Psoas muscle (tissue), 8 donors: ENCODE data around the gene SLC35C1. TPM values are rescaled to one million over a fixed set of nuclear protein-coding genes. Genes with fewer than 3 reads are reported as not detected.
A peak's percentile ranks its signal among the peaks of the same experiment; 100 is the strongest.

Experiments used
- ATAC-seq, 4 donors: fragments of 200-7000 bp; cut with Tn5 transposase; one replicate each; pipeline ENCODE4 v1.9.1; 2020; ENCODE audit warnings: moderate library complexity in 3 of 4, mild to moderate bottlenecking in 2 of 4
- DNase-seq, 2 donors: peaks; one replicate each; pipeline ENCODE4 v3.0.0-alpha.2; 2020
- H3K27ac ChIP-seq: fragments of 200-600 bp; one replicate; pipeline ENCODE4 v1.8.0; 2022
- H3K27me3 ChIP-seq, 3 donors: fragments of 200-600 bp in 1 of 3; one replicate each; pipeline versions ENCODE4 v1.6.1 to v1.8.0; 2013 to 2022; ENCODE audit warnings: low read length in 2 of 3, mild to moderate bottlenecking in 2 of 3, moderate library complexity in 1 of 3; ENCODE audit not compliant: insufficient read depth in 3 of 3
- H3K36me3 ChIP-seq, 2 donors: fragments of 200-600 bp in 1 of 2; one replicate each; pipeline versions ENCODE4 v1.6.1 to v1.8.0; 2013 to 2022; ENCODE audit warnings: low read depth in 1 of 2, mild to moderate bottlenecking in 1 of 2, moderate library complexity in 1 of 2; ENCODE audit not compliant: insufficient read depth in 1 of 2
- H3K4me1 ChIP-seq: fragments of 200-600 bp; one replicate; pipeline ENCODE4 v1.8.0; 2022
- H3K4me3 ChIP-seq: fragments of 200-600 bp; one replicate; pipeline ENCODE4 v1.8.0; 2022; ENCODE audit warnings: mild to moderate bottlenecking
- H3K9me3 ChIP-seq: fragments of 200-600 bp; one replicate; pipeline ENCODE4 v1.8.0; 2022
- WGBS, 3 donors: extraction: QIAGEN DNeasy Blood & Tissue Kit; methylation state at CpG; one replicate each; pipeline versions ENCODE4 v1.1.6 to v1.1.7; 2013; 5-methylcytosine and 5-hydroxymethylcytosine counted together
- intact Hi-C, 2 donors: fragments of 100-400 bp; cut with DNase I; formaldehyde crosslinking; loops; one replicate each; pipeline versions ENCODE4 v1.11.0 to v1.14.2; 2022
- polyA plus RNA-seq, 3 donors: library from polyadenylated mRNA; stranded (reverse); fragments of 200-250 nt; gene quantifications; one replicate each; pipeline ENCODE4 v1.2.3, GENCODE V29; 2013
- total RNA-seq, 4 donors: library from RNA; stranded (reverse); fragmentation: NEBNext Ultra II Directional in 2 of 4; extraction: Animal tissue kit (Norgen Biotek cat#: 25700) in 2 of 4; gene quantifications; one replicate each; pipeline versions ENCODE4 v1.2.1 to v1.2.4, GENCODE V29; 2021 to 2023
- TF ChIP-seq, protein P1 (sequence below): fragments of 200-600 bp; IDR thresholded peaks from one replicate; pipeline ENCODE4 v1.8.0; 2022; ENCODE audit warnings: antibody characterized with exemption
- donor health status: healthy with polysubstance abuse.
- donor health status: DM: no; HTN: no; CAD: no; lungs with moderate emphysema.
- donor health status: Bipolar disorder and iron deficiency.
- donor health status: healthy.
- donor health status: DM: yes; HTN: yes; CAD: no.
- donor health status: DM: no; HTN: no; CAD: no.
- donor health status: DM: no; HTN: no; CAD: no.
- donor health status: DM: yes; HTN: yes; CAD: no.

SLC35C1 gene
- total and polyA plus RNA-seq, 7 donors: 5.3 to 11.8 (median 7.4) TPM

DNA sequence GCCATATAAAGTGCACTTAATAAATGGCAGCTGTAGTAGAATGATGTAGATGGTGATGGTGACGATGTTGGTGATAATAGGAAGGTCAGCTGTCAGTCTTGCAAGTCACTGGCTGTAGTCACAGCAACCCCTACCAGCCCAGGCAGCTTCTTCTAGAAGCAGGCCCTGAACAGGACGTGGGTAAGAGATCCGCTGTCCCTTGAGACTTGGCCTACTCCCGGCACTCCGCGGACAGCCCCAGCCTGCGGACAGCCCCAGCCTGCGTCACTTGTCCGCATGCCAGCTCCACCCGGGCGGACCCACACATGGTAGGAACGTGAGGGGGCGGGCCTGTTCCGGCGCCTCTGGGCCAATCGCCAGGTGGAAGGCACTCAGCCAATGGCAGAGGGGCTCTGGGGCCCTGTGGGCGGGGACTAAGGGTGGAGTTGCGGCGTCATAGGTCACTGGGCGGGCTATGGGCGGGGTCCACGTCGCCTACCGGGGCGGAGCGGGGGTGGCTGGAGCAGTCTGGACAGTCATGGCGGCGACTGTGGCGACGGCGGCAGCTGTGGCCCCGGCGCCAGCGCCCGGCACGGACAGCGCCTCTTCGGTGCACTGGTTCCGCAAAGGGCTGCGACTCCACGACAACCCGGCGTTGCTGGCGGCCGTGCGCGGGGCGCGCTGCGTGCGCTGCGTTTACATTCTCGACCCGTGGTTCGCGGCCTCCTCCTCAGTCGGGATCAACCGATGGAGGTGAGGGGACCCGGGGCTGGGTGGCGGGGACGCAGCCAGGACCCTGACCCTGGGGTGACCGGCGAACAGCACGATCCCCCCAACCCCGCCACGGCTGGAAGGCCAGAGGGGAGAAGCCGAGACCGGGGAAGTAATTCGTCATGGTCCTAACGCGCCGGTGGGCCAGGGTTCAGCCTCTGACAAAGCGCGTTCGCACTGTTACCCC is 42.3 kb downstream of the SLC35C1 start, which contains the start of gene CRY2:
TSS of gene CRY2 (plus strand) at position 502 of the 937 bp plus-strand sequence. CDS start at position 518, 16 bp downstream.
- 0 to 1% (median 1%) methylated on average over 58 to 75 of the region's 75 CpGs for WGBS, 3 donors
- Histone ChIP-seq H3K27ac (peak within 1 kb of the TSS; percentile 96), H3K9me3 (no peaks in the 10 kb centered on the region), H3K4me1 (peaks cover 47% of the 10 kb centered on the region), H3K4me3 (peak within 1 kb of the TSS; percentile 97), H3K36me3 (no peaks in the 10 kb centered on the region), H3K27me3 (no peaks in the 10 kb centered on the region)
- TF ChIP-seq, protein P1, sequence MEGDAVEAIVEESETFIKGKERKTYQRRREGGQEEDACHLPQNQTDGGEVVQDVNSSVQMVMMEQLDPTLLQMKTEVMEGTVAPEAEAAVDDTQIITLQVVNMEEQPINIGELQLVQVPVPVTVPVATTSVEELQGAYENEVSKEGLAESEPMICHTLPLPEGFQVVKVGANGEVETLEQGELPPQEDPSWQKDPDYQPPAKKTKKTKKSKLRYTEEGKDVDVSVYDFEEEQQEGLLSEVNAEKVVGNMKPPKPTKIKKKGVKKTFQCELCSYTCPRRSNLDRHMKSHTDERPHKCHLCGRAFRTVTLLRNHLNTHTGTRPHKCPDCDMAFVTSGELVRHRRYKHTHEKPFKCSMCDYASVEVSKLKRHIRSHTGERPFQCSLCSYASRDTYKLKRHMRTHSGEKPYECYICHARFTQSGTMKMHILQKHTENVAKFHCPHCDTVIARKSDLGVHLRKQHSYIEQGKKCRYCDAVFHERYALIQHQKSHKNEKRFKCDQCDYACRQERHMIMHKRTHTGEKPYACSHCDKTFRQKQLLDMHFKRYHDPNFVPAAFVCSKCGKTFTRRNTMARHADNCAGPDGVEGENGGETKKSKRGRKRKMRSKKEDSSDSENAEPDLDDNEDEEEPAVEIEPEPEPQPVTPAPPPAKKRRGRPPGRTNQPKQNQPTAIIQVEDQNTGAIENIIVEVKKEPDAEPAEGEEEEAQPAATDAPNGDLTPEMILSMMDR: no peak
- peak; percentile 93 to 96 (median 95) for ATAC-seq
- intact Hi-C loops: no loop called here
- DNase-seq: peak; percentile 99 to 100

DNA sequence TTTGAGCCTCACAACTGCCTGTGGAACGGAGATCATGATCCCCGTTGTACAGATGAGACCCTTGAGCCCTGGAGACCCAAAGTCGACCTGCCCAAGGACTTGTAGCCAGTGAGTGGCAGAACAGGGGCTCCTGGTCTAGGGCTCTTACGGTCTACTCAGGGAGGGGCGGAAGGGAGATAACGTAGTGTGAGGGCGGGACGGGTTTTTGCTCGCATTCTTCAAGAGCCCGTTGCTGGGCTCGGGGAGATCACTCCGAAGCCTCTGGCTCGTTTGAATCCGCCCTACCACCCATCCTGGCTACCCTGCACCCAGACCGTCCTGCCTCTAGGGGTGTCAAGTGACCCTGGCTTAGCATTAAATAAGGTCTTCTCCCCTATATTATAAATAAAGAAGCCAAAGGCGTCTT is 43.0 kb downstream of the SLC35C1 start:
- intact Hi-C loops: no loop called here
- peaks cover 54% of the 10 kb centered on the region for H3K4me1 ChIP-seq

DNA sequence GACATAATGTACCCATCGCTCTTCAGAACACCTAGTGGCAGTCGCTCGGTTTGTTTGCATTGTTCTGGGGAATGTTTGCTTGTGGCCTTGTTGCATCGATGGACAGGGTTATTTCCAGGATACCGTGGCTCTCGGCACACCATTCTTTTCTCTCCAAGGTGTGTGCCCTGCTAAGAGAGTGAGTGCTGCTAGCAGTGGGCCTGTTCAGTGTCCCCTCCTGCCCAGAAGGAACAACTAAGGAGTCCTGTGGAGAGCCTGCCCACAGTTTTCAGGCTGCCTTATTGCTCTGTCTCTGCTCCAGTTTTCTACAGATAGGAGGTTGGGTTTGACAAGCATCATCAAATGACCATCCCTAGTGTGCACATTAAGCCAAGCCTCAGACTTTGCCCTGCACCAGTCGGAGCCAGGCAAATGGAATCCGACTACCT is 43.7 kb downstream of the SLC35C1 start:
- no peaks in the 10 kb centered on the region for H3K36me3 ChIP-seq
- peak overlapping the region; percentile 96 for H3K27ac ChIP-seq
- TF ChIP-seq, protein P1: no peak
- peak overlapping the region; percentile 97 for H3K4me3 ChIP-seq
- intact Hi-C loops: no loop called here
- no peak for DNase-seq
- no peaks in the 10 kb centered on the region for H3K9me3 ChIP-seq
- H3K4me1 ChIP-seq: peaks cover 62% of the 10 kb centered on the region
- no peak for ATAC-seq
- 28 to 38% (median 29%) methylated on average over 8 of the region's 8 CpGs for WGBS, 3 donors
- H3K27me3 ChIP-seq: no peaks in the 10 kb centered on the region

More for the DNA sequence above, 43.0 kb downstream of the SLC35C1 start:
- H3K27me3 ChIP-seq: no peaks in the 10 kb centered on the region
- H3K36me3 ChIP-seq: no peaks in the 10 kb centered on the region
- DNase-seq (peak; percentile 47 to 66), ATAC-seq (peak; percentile 18 to 45 (median 21))
- WGBS, 3 donors: 1% methylated on average over 13 to 16 of the region's 16 CpGs
- peak overlapping the region; percentile 96 for H3K27ac ChIP-seq
- no peaks in the 10 kb centered on the region for H3K9me3 ChIP-seq
- TF ChIP-seq, protein P1: peak; percentile 19
- peak overlapping the region; percentile 97 for H3K4me3 ChIP-seq

- no peak for DNase-seq
- TF ChIP-seq, protein P1: no peak
- WGBS, 3 donors: 29 to 56% (median 50%) methylated on average over 2 of the region's 2 CpGs
- no peaks in the 10 kb centered on the region for H3K36me3 ChIP-seq
- ATAC-seq: no peak
- peak overlapping the region; percentile 96 for H3K27ac ChIP-seq
- peak overlapping the region; percentile 17 for H3K4me3 ChIP-seq
- no peaks in the 10 kb centered on the region for H3K27me3 ChIP-seq
- peaks cover 79% of the 10 kb centered on the region for H3K4me1 ChIP-seq
- no peaks in the 10 kb centered on the region for H3K9me3 ChIP-seq
- intact Hi-C loops: no loop called here
Observed at GRCh38 chr11:45850446-45850845, 45.5 kb downstream of the SLC35C1 start.
